GM12878 (cell line): Measurements from ENCODE around the gene TPST1. TPM values are rescaled to one million over a fixed set of nuclear protein-coding genes. Genes with fewer than 3 reads are reported as not detected.

Source experiments
- ATAC-seq: fragments of 200-7000 bp; cut with Tn5 transposase; 3 replicates; pipeline ENCODE4 v1.9.1; 2020; ENCODE audit warnings: mild to moderate bottlenecking, moderate library complexity
- BruUV-seq: library from RNA; stranded (reverse); fragments of 400-500 nt; replicated peaks from 2 replicates; lab custom pipeline; 2021; lab: Mats Ljungman, UMichigan
- CTCF ChIA-PET: fragments of 300-600 bp; sonication (Branson Sonifier 250); formaldehyde crosslinking; extraction: SDS; loops from one replicate; lab custom pipeline; 2021; ENCODE audit warnings: inconsistent platforms; lab: Yijun Ruan, JAX
- POLR2A ChIA-PET: fragments of 350-600 bp; formaldehyde crosslinking; extraction: SDS; loops from one replicate; lab custom pipeline; 2021; ENCODE audit warnings: inconsistent platforms; lab: Charles Lee
- RAD21 ChIA-PET: fragments of 300-600 bp; sonication (Branson Sonifier 250); formaldehyde crosslinking; loops from one replicate; lab custom pipeline; 2023; ENCODE audit warnings: antibody characterized with exemption; ENCODE audit not compliant: unreplicated experiment; lab: Charles Lee
- SMC1A ChIA-PET: fragments of 300-600 bp; sonication (Branson Sonifier 250); formaldehyde crosslinking; loops from one replicate; lab custom pipeline; 2023; ENCODE audit not compliant: unreplicated experiment, uncharacterized antibody; lab: Charles Lee
- DNase-seq: peaks from one replicate; pipeline ENCODE4 v3.0.0-alpha.2; 2011; ENCODE audit warnings: low read depth, low spot score
- FAIRE-seq: peaks from 3 replicates; lab custom pipeline; 2011; peaks lifted over from hg19 to GRCh38; lab: Jason Lieb, UNC
- H2AFZ ChIP-seq: 2 replicates; pipeline ENCODE4 v1.6.0; 2011; ENCODE audit warnings: low read depth, low read length, control low read depth; ENCODE audit not compliant: control insufficient read depth
- H3K27ac ChIP-seq: 2 replicates; pipeline ENCODE4 v1.5.1; 2011; ENCODE audit warnings: control low read depth; ENCODE audit not compliant: control insufficient read depth, insufficient read depth
- H3K27me3 ChIP-seq, 2 experiments: replicated peaks in 1 of 2; 2 replicates each; pipeline versions ENCODE4 v1.6.0 to v1.6.1; 2011; ENCODE audit warnings: low read length in 1 of 2; ENCODE audit not compliant: control insufficient read depth in 2 of 2, insufficient read depth in 2 of 2
- H3K36me3 ChIP-seq, 2 experiments: 2 replicates each; pipeline ENCODE4 v1.5.1; 2011; ENCODE audit warnings: low read length in 1 of 2; ENCODE audit not compliant: control insufficient read depth in 2 of 2, insufficient read depth in 2 of 2
- H3K4me1 ChIP-seq: 2 replicates; pipeline ENCODE4 v1.6.1; 2011; ENCODE audit warnings: mild to moderate bottlenecking, low read length, moderate library complexity, mixed read lengths; ENCODE audit not compliant: control insufficient read depth, insufficient read depth
- H3K4me2 ChIP-seq: 2 replicates; pipeline ENCODE4 v1.6.0; 2011; ENCODE audit warnings: control low read depth; ENCODE audit not compliant: control insufficient read depth, insufficient read depth
- H3K4me3 ChIP-seq: fragments of 200-600 bp; sonication (generic); 2 replicates; pipeline ENCODE4 v1.5.1; 2016
- H3K79me2 ChIP-seq: 2 replicates; pipeline ENCODE4 v1.6.0; 2011; ENCODE audit warnings: low read length; ENCODE audit not compliant: control insufficient read depth, insufficient read depth
- H3K9ac ChIP-seq: 2 replicates; pipeline ENCODE4 v1.8.0; 2011; ENCODE audit warnings: low read length, control low read depth, mixed read lengths; ENCODE audit not compliant: control insufficient read depth, insufficient read depth
- H3K9me3 ChIP-seq: replicated peaks from 3 replicates; pipeline ENCODE4 v1.5.1; 2011; ENCODE audit warnings: mild to moderate bottlenecking, low read length; ENCODE audit not compliant: control insufficient read depth, insufficient read depth
- H4K20me1 ChIP-seq: 2 replicates; pipeline ENCODE4 v1.6.0; 2011; ENCODE audit not compliant: control insufficient read depth, insufficient read depth
- CEBPB ChIP-seq, 2 experiments: fragments of 150-350 bp in 1 of 2; IDR thresholded peaks; 2 replicates each; pipeline ENCODE4 v1.6.1; 2012 to 2014; ENCODE audit warnings: low read depth in 2 of 2, low read length in 2 of 2, borderline replicate concordance in 1 of 2, inconsistent platforms in 1 of 2
- HCFC1 ChIP-seq: fragments of 150-350 bp; IDR thresholded peaks from 2 replicates; pipeline ENCODE4 v1.6.1; 2014; ENCODE audit warnings: low read length
- JUNB ChIP-seq: IDR thresholded peaks from 2 replicates; pipeline ENCODE4 v1.6.1; 2016; ENCODE audit warnings: antibody characterized with exemption, mild to moderate bottlenecking
- RAD21 ChIP-seq: IDR thresholded peaks from 2 replicates; pipeline ENCODE4 v1.6.1; 2011; ENCODE audit warnings: mild to moderate bottlenecking, low read depth, low read length, moderate library complexity; ENCODE audit not compliant: insufficient read depth
- RFX5 ChIP-seq: IDR thresholded peaks from 2 replicates; pipeline ENCODE4 v1.6.1; 2011; ENCODE audit warnings: low read depth, low read length, improper control_type of control experiment
- SMARCA5 ChIP-seq: fragments of 450-650 bp; IDR thresholded peaks from 2 replicates; pipeline ENCODE4 v1.6.1; 2017; ENCODE audit warnings: mild to moderate bottlenecking
- SUPT20H ChIP-seq: IDR thresholded peaks from 2 replicates; pipeline ENCODE4 v1.6.1; 2011; ENCODE audit warnings: low read depth, mild to moderate bottlenecking, low read length, moderate library complexity, borderline replicate concordance; ENCODE audit not compliant: control insufficient read depth
- ZBTB40 ChIP-seq: fragments of 450-650 bp; IDR thresholded peaks from 2 replicates; pipeline ENCODE4 v1.6.1; 2016; ENCODE audit warnings: mild to moderate bottlenecking, moderate library complexity, borderline replicate concordance
- ZNF217 ChIP-seq: fragments of 450-650 bp; IDR thresholded peaks from 2 replicates; pipeline ENCODE4 v1.6.1; 2017; ENCODE audit warnings: antibody characterized with exemption, mild to moderate bottlenecking
- ZNF622 ChIP-seq: fragments of 450-650 bp; IDR thresholded peaks from 2 replicates; pipeline ENCODE4 v1.6.1; 2017; ENCODE audit warnings: mild to moderate bottlenecking, inconsistent platforms
- ZSCAN29 ChIP-seq: fragments of 450-650 bp; IDR thresholded peaks from 2 replicates; pipeline ENCODE4 v1.6.1; 2017; ENCODE audit warnings: mild to moderate bottlenecking, moderate library complexity
- ZZZ3 ChIP-seq: IDR thresholded peaks from 2 replicates; pipeline ENCODE4 v1.6.1; 2011; ENCODE audit warnings: low read depth; ENCODE audit not compliant: control insufficient read depth, insufficient read length
- WGBS: methylation state at CpG from one replicate; pipeline ENCODE4 v1.1.6; 2016; ENCODE audit warnings: low lambda C conversion rate; ENCODE audit not compliant: insufficient replicate concordance, insufficient coverage; ENCODE audit errors: missing lambda C conversion rate; 5-methylcytosine and 5-hydroxymethylcytosine counted together
- in situ Hi-C: fragments of 300-500 bp; cut with MboI; formaldehyde crosslinking; loops from 9 replicates; pipeline ENCODE4 v1.14.3; 2018; ENCODE audit warnings: mixed read lengths
- intact Hi-C: fragments of 100-400 bp; cut with micrococcal nuclease; formaldehyde crosslinking; loops from one replicate; pipeline ENCODE4 v1.14.2; 2022; ENCODE audit not compliant: unreplicated experiment
- polyA plus RNA-seq, 11 experiments: library from polyadenylated mRNA; depleted of rRNA in 4 of 11; unstranded in 6 of 11; stranded (reverse) in 5 of 11; fragments of >200 nt; fragmentation: Nextera tagmentation in 4 of 11; fragmentation: Illumina TruSeq in 1 of 11; extraction: Ambion mirVana in 4 of 11; extraction: Trizol in 1 of 11; gene quantifications; 1 replicate in 1 of 11; 2 replicates in 10 of 11; pipeline versions ENCODE4 v1.2.1 to v1.2.3, GENCODE V29; 2011 to 2016; ENCODE audit warnings: inconsistent platforms in 2 of 11, missing spikeins in 2 of 11, low read depth in 1 of 11
- total RNA-seq, 4 experiments: library from RNA; depleted of rRNA in 3 of 4; stranded (reverse); fragments of >200 nt in 3 of 4; fragmentation: Illumina TruSeq in 1 of 4; extraction: Trizol in 1 of 4; gene quantifications; 2 replicates each; pipeline versions ENCODE4 v1.2.1 to v1.2.3, GENCODE V29; 2013 to 2021
- TF ChIP-seq, protein P1 (sequence below): fragments of 450-650 bp; IDR thresholded peaks from 2 replicates; pipeline ENCODE4 v1.6.1; 2016; ENCODE audit warnings: mild to moderate bottlenecking

The TPST1 gene
- total and polyA plus RNA-seq, 10 of the 15 experiments (the other 5 are each of a cell fraction or from before 2014, with no cell fraction given), result 1.1 to 10.6 (median 7.5) TPM

DNA sequence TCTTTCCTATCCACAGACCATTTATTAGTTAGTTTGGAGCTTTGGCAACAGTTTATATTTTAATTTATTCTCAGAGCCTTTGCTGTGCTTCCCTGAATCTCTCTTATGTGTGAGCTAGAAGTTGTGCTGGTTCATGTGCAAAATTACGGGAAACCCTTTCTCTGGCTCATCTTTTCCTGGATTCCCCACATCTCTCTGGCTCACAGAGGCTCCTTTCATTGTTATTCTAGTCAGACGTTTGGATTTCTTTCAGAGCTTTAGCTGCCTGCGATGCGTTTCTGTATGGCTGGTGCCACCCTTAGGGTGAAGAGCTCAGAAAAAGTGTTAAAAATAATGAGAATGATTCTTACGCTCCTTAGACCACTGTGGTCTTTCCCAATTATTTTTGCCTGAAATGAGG, 53.3 kb downstream of the TPST1 start:
- Histone ChIP-seq H3K27me3 (no peaks in the 10 kb centered on the region), H3K4me3 (no peak overlapping the region), H2AFZ (no peak overlapping the region), H3K36me3 (no peaks in the 10 kb centered on the region), H3K9me3 (no peaks in the 10 kb centered on the region), H3K4me2 (no peak overlapping the region), H4K20me1 (no peaks in the 10 kb centered on the region), H3K27ac (no peak overlapping the region), H3K4me1 (no peaks in the 10 kb centered on the region), H3K9ac (no peak overlapping the region), H3K79me2 (no peaks in the 10 kb centered on the region)
- in situ Hi-C loops, result no loop called here
- BruUV-seq, result no TSS peak
- DNase-seq, result no peak
- intact Hi-C loops, result no loop called here
- ChIA-PET CTCF (interaction anchor here (0.6 to 1.4 kb wide), 2 partner anchors 47 to 61 kb away, joined by 3 read pairs; no protein-coding TSS in a partner anchor), RAD21 (no interaction called here), POLR2A (no interaction called here), SMC1A (interaction anchor here (0.8 to 1.9 kb wide), 5 partner anchors 11 to 227 kb away, joined by 3 to 15 read pairs (median 4); no protein-coding TSS in a partner anchor)
- TF ChIP-seq ZBTB40 (no peak), ZNF622 (no peak), JUNB (no peak), RAD21 (no peak), SMARCA5 (no peak), HCFC1 (no peak), ZNF217 (no peak), RFX5 (no peak), SUPT20H (no peak), CEBPB (IDR thresholded peaks at IDR 0.05; ENCODE audit: borderline replicate concordance in 1 of 2, low read depth in 2 of 2, low read length in 2 of 2) (no peak), ZSCAN29 (no peak), ZZZ3 (no peak)
- TF ChIP-seq, protein P1, sequence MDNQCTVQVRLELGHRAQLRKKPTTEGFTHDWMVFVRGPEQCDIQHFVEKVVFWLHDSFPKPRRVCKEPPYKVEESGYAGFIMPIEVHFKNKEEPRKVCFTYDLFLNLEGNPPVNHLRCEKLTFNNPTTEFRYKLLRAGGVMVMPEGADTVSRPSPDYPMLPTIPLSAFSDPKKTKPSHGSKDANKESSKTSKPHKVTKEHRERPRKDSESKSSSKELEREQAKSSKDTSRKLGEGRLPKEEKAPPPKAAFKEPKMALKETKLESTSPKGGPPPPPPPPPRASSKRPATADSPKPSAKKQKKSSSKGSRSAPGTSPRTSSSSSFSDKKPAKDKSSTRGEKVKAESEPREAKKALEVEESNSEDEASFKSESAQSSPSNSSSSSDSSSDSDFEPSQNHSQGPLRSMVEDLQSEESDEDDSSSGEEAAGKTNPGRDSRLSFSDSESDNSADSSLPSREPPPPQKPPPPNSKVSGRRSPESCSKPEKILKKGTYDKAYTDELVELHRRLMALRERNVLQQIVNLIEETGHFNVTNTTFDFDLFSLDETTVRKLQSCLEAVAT, result no peak
- WGBS, result 53% methylated on average over 5 of the region's 5 CpGs
- no peak for ATAC-seq
- FAIRE-seq, result no peak
